ENCODE measurements around the gene SPP2.

- TF ChIP-seq SIN3A (IDR thresholded peaks at IDR 0.05; ENCODE audit: borderline replicate concordance in 2 of 2, control insufficient read depth in 1 of 2, low read depth in 2 of 2, low read length in 2 of 2) = no peak
- TF ChIP-seq CHD2 (IDR thresholded peaks at IDR 0.05; ENCODE audit: low read depth, low read length) = no peak
- TF ChIP-seq BACH1 (tag; IDR thresholded peaks at IDR 0.05) = no peak
Measured at GRCh38 chr2:234002281-234002680, 48.2 kb upstream of the SPP2 start.

All from K562 (cell line).